K562 (cell line): ENCODE results near the gene PARP4. TPM values are rescaled to one million over a fixed set of nuclear protein-coding genes. Genes with fewer than 3 reads are reported as not detected.

ENCODE experiments used
- ATF4 ChIP-seq: fragments of 450-650 bp; formaldehyde crosslinking; IDR thresholded peaks from 2 replicates; pipeline ENCODE4 v1.4.0; 2022; ENCODE audit warnings: mild to moderate bottlenecking, moderate library complexity
- ATF6 ChIP-seq: sonication (generic); formaldehyde crosslinking; IDR thresholded peaks from 2 replicates; pipeline ENCODE4 v1.4.0; 2020; ENCODE audit warnings: mild to moderate bottlenecking, missing genetic modification reagents
- CCAR2 ChIP-seq: fragments of 200-400 bp; formaldehyde crosslinking; IDR thresholded peaks from 2 replicates; pipeline ENCODE4 v1.6.1; 2017; ENCODE audit warnings: mild to moderate bottlenecking, low read depth, low read length
- CHAMP1 ChIP-seq: fragments of 450-650 bp; IDR thresholded peaks from 2 replicates; pipeline ENCODE4 v1.6.1; 2016; ENCODE audit warnings: mild to moderate bottlenecking
- ELF2 ChIP-seq: fragments of 250-450 bp; sonication (Bioruptor Pico); IDR thresholded peaks from 2 replicates; pipeline ENCODE4 v1.5.0; 2021; ENCODE audit warnings: mild to moderate bottlenecking
- GATAD2B ChIP-seq: fragments of 450-650 bp; IDR thresholded peaks from 2 replicates; pipeline ENCODE4 v1.6.1; 2017; ENCODE audit warnings: mild to moderate bottlenecking, borderline replicate concordance
- HLTF ChIP-seq: fragments of 450-650 bp; IDR thresholded peaks from 2 replicates; pipeline ENCODE4 v1.6.1; 2016
- NONO ChIP-seq, 2 experiments: fragments of 200-400 bp in 1 of 2; fragments of 450-650 bp in 1 of 2; formaldehyde crosslinking in 1 of 2; IDR thresholded peaks; 2 replicates each; pipeline ENCODE4 v1.6.1; 2017; ENCODE audit warnings: low read depth in 2 of 2, mild to moderate bottlenecking in 2 of 2, moderate library complexity in 2 of 2, low read length in 1 of 2
- RBM39 ChIP-seq: fragments of 200-400 bp; formaldehyde crosslinking; optimal IDR thresholded peaks from 2 replicates; pipeline ENCODE3; 2018; ENCODE audit warnings: low read depth, low read length
- STAT6 ChIP-seq: sonication (generic); formaldehyde crosslinking; IDR thresholded peaks from 2 replicates; pipeline ENCODE4 v1.8.1; 2023; ENCODE audit warnings: mild to moderate bottlenecking, missing genetic modification reagents
- TCF7L2 ChIP-seq: fragments of 150-350 bp; IDR thresholded peaks from 2 replicates; pipeline ENCODE4 v1.6.1; 2016; ENCODE audit warnings: low read depth, mild to moderate bottlenecking, low read length, moderate library complexity
- XRCC5 ChIP-seq: fragments of 200-400 bp; formaldehyde crosslinking; IDR thresholded peaks from 2 replicates; pipeline ENCODE4 v1.6.1; 2017; ENCODE audit warnings: low read depth, mild to moderate bottlenecking, low read length
- ZNF174 ChIP-seq: fragments of 250-450 bp; sonication (Bioruptor Pico); IDR thresholded peaks from 2 replicates; pipeline ENCODE4 v1.4.0; 2020; ENCODE audit warnings: mild to moderate bottlenecking
- ZNF398 ChIP-seq: fragments of 250-450 bp; sonication (Bioruptor Pico); IDR thresholded peaks from 2 replicates; pipeline ENCODE4 v1.8.0; 2021; ENCODE audit warnings: moderate library complexity, mild to moderate bottlenecking, inconsistent platforms
- polyA plus RNA-seq, 8 experiments: library from polyadenylated mRNA; depleted of rRNA in 4 of 8; stranded (reverse) in 5 of 8; unstranded in 3 of 8; fragments of >200 nt; fragmentation: Nextera tagmentation in 2 of 8; fragmentation: Illumina TruSeq in 1 of 8; extraction: Ambion mirVana in 2 of 8; extraction: Trizol in 1 of 8; gene quantifications; 2 replicates each; pipeline versions ENCODE4 v1.2.1 to v1.2.3, GENCODE V29; 2011 to 2014; ENCODE audit warnings: inconsistent platforms in 1 of 8, missing spikeins in 1 of 8
- total RNA-seq, 7 experiments: library from RNA; depleted of rRNA in 6 of 7; stranded (reverse); fragments of >200 nt in 6 of 7; fragmentation: Illumina TruSeq in 2 of 7; extraction: Trizol in 2 of 7; gene quantifications; 2 replicates each; pipeline versions ENCODE4 v1.2.1 to v1.2.3, GENCODE V29; 2011 to 2021; ENCODE audit warnings: low replicate concordance in 1 of 7

Gene PARP4
- total and polyA plus RNA-seq, 9 of the 15 experiments (the other 6 are each of a cell fraction or from before 2014, with no cell fraction given), result 6.3 to 26.3 (median 18.8) TPM

- TF ChIP-seq ZNF398, result no peak
- TF ChIP-seq ATF4, result no peak
- peak; percentile 35; the same call in 1 of the 2 replicates for TF ChIP-seq HLTF
- peak; percentile 80 for TF ChIP-seq ELF2 (CRISPR knock-in tag)
- no peak for TF ChIP-seq STAT6 (CRISPR knock-in tag)
- TF ChIP-seq CHAMP1, result no peak
- TF ChIP-seq TCF7L2, result no peak
- no peak; a peak in 1 of 4 replicates for TF ChIP-seq NONO (IDR thresholded peaks at IDR 0.05; ENCODE audit: low read depth in 2 of 2, low read length in 1 of 2)
- TF ChIP-seq GATAD2B, result peak; percentile 22; the same call in 1 of the 2 replicates
- TF ChIP-seq RBM39, result no peak
- no peak for TF ChIP-seq XRCC5
- TF ChIP-seq ZNF174, result no peak
- no peak for TF ChIP-seq ATF6
- TF ChIP-seq CCAR2, result no peak
Measured at GRCh38 chr13:24512197-24512907, at the start of gene PARP4 (continued).
